Activated CD8-positive, alpha-beta memory T cell treated with anti-CD3 and anti-CD28 coated beads for 1 hour (primary cell): Measurements from ENCODE around the gene UIMC1.

Source experiments
- DNase-seq, 2 donors: peaks; one replicate each; pipeline ENCODE4 v3.0.0-alpha.2; 2020; ENCODE audit warnings: low read depth in 1 of 2; ENCODE audit errors: extremely low read depth in 1 of 2

Gene UIMC1

DNA sequence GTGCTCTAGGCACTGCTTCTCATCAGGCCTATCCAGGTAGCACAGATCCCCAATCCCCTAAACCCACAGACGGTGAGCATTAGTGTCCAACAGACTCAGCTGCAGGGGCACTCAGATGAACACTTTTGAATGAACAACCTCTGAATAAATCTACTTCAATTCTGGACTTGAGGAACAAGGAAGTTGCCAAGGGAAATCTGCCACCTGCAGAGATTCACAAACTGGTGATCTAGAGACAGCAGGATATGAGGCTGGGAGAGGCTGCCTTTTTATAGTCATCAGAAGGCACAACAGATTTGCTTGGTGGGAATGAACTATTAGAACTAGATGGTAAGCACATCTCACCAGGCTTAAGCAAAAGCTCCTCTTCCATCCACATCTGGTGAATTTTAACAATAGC is 100.5 kb downstream of the UIMC1 start:
- DNase-seq = no peak

GRCh38 chr5:176904276-176904675 is 102.3 kb downstream of the UIMC1 start:
- no peak for DNase-seq

DNA sequence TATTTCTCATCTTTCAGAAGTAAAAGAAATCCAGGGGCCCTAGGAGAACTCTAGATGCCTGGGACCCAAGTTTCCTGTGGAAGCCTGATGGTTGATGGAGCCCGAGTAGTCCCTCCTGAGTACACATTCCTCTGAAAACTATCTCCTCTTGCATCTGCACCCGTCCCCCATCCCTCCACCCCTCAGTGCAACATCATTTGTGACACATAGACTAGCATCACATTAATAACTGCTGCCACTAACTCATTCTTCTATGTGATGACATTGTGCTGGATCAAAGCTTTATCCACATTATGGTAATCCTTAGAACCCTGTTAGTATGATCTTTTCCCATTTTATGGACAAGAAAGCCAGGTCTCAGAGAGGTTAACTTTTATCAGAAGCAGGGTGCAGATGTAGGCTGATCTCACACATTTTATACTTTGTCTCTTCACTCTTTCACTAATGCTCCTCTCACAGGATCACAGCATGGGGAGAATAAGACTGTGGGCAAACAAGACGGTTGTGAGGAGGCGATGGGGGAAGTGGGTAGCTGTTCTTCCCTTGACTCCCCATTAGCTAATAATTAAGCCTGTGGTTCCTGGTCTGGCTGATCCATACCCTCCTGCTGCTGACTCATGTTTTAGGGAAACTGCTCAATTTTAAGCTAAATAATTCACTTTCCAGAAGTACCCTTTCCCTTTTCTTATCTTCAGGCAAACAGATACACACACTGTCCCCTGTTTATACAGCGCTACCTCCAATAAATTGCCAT is 103.5 kb downstream of the UIMC1 start:
- DNase-seq = no peak

GRCh38 chr5:176902102-176902814 is 104.3 kb downstream of the UIMC1 start:
- DNase-seq = no peak

- no peak for DNase-seq
These were observed 105.1 kb downstream of the UIMC1 start for GRCh38 chr5:176901260-176902101.

GRCh38 chr5:176900780-176901204 is 105.8 kb downstream of the UIMC1 start:
- DNase-seq = no peak

DNA sequence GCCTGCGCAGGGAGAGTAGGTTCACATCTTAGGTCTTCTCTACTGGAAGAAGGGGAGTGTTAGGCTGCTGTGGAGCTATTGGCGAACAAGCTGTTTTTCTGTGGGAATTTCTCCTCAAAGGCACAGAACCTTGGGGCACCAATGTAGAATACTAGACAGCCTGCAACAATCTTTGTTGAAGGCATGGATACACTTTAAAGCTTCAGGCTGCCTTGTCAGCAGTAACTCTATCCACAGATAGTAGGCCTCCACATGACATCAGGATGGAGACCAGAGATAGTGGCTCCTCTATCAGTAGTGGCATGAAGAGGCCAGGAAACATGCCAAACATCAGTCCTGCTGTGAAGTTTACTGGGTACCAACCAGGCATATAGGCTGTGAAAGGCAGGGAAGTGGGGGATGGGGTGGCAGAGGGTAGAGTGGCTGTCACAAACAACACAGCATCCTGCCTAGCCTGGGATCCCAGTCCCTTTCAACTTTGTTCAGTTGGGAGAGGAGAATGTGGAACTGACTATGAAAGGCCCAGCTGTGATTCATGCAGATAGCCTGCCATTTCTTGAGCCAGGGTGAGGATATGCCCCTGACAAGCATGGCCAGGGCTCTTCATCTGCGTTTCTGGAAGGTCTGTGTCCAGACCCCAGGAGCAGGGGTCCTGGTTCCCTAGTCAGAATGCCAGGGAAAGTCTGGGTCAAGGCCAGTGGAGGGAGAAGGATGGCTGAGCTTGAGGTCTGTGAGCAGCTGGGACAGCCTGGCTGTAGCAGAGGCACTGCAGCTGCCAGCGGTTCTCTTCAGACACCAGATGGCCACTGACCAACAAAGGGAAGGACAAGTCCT is 106.4 kb downstream of the UIMC1 start:
- no peak for DNase-seq

DNA sequence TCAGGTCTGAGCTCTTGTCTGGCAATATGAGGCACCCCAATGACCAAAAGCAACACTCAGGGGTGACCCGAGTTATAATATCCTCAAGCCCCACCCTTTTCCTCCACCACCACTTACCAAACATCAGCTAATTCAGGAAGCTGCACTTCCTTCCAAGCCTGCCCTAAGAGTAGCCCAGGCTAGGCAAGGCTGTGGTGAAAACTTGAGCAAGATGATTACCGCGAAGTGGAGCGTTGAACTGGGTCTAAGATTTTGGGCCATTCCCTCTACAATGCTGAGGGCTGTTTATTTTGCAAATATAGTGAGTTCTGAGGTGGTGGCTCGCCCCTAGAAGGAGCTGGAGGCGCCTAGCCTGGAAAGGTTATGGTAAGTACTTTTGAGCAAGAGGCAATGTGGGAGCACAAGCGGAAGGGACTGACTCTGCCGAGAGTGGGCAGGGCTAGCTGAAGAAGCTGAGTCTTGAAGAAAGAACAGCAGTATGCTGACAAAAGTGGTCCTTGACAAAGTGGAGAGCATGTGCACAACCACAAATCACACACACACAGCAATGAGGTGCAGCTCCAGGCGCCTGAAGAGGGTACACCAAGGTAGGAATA is 107.2 kb downstream of the UIMC1 start, which contains the start of gene HK3:
Gene HK3 (minus strand): TSS at position 51 of the 596 bp plus-strand sequence. CDS start 3,187 bp downstream, outside the sequence.
- DNase-seq = no peak

DNA sequence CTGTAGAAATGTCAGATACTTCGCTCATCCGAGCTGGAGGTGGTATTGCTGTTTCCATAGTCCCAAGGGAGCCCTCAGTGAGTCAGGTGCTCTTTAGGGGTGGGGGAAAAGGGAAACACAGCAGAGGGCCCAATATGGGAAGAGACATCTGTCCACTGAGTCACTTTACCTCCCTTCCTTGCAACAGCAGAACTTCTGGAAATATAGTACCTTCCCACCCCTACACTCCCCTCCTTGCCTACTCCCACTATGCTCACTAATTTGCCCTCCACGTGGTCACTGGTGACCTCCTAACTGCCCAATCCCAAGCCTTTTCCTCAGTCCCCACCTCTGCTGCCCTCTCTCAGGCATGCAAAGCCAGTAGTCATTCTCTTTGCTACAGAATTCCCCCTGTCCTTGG is 109.3 kb downstream of the UIMC1 start:
- no peak for DNase-seq

- DNase-seq = no peak
These were observed 110.7 kb downstream of the UIMC1 start for GRCh38 chr5:176895831-176896230.

- DNase-seq = no peak
These were observed 112.3 kb downstream of the UIMC1 start for GRCh38 chr5:176894298-176894697.

DNA sequence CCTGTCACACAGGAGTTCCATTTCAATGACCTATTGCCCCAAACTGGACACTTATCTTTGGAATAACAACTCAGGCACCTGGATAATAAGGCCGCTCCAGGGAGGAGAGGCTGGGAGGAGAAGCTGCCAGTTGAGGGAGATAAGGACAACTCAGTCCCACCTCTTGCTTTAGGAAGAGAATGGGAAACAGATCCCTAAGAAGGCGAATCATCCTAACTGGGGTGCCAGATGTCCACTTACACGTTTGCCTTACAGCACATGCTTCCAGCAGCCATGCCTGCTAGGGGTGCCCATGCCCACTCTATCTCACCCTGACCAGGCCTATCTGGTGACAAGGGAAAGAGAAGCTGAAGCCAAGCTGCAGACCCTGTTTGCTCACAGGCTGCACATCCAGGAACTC is 113.9 kb downstream of the UIMC1 start:
- DNase-seq = no peak

DNA sequence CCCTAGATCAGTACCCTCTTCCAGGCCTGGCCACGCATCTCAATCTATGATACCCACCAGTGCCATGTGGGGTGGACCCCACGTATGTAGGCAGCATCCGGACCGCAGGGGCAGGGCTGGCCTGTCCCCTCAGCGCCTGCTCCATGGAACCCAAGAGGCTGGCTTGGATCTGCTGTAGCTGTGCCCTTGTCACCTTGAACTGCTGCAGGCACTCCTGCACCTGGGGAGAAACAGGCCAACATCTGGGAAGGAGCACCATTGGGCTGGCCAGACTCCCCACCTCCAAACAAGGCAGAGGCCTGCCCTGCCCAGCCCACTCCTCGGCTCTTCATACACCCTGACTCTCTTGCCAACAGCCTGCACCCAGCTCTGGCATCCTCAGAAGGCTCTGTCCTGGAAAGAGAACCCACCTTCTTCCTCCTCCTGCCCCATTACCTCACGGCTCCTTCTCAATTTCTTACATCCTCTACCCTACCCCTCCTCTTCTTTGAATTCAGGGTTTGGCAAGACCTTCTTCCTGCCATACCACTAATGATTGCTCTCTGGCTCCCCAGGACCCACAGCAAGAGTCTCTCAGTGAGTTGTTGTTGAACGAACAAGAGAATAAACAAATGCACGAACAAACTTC is 115.1 kb downstream of the UIMC1 start:
- no peak for DNase-seq

DNA sequence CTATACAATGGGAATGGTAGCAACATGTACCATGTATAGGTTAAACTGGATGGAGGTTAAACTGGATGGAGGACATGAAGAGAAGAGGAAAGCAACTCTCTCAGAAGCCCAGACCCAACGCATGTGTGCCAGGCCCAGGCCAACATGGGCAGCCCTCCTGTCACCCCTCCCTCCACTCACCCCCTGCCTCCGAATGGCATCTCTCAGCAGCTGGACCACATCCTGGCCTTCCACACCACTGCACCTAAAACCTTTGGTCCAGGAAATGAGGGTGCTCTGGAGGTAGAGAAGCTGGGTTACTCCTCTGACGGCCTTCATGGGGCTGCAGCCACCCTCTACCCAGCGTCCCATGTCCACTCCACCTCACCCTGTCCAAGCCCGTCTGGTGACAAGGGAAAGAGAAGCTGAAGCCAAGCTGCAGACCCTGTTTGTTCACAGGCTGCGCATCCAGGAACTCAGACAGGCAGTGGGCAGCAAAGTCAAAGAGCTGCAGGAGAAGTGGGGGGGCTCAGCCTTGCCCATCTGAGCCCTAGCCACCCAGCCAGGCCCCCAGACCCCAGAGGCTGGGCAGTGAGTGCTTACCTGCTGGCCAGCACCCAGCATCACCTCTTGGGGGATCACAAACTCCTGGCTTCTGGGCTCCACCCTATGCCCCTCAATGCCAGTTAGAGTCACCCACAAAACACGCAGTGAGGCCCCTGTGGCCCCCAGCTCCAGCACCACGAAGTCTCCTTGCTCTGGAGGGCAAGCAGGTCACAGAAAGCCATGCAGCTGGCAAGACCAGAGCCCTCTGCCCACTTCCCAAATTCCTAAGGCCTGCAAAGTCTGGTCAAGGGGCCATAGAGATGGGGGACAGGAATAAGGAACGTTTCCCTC is 115.9 kb downstream of the UIMC1 start:
- DNase-seq = no peak

DNA sequence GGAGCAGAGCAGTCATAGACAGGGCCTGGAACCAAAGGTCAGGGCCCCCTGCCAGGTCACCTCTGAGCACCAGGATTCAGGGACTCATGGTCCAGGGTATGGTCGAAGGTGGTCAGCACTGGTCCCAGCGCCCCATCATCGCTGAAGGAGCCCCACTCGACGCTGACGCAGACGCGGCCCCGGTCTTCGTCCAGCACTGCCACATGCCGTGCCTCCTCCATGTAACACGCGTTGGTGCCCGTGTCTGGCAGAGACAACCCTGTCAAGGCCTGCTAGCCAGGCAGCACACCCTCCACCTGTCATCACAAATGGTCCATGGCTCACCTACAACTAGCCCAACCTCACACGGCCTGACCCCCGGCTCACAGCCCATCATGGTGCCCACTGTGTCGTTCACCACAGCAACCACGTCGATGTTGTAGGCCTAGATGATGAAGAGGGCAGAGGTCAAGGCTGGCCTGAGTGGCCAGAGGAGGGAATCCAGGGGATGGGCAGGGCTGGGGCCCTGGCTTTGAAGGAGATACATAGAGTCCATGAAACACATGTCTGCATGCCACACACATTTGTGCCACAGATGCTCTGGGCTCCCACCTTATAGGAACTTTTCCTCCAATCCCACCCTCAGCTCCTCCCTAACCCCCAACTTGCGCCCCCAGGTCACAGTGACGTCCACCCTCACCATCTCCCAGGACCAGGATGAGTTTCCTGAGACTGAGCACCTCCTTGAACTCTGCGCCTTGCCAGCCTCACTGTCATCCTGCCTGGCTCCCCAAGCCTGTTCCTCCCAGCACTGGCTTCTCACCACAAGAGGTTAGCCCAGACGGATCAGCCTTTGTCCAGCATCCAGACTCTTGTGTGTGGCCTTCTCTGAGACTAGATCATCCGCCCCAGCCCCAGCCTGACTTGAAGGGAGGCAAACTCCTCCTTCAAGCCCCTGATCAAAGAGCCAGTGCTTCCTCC is 117.0 kb downstream of the UIMC1 start:
- no peak for DNase-seq

GRCh38 chr5:176888865-176889165 is 117.8 kb downstream of the UIMC1 start:
- no peak for DNase-seq

DNA sequence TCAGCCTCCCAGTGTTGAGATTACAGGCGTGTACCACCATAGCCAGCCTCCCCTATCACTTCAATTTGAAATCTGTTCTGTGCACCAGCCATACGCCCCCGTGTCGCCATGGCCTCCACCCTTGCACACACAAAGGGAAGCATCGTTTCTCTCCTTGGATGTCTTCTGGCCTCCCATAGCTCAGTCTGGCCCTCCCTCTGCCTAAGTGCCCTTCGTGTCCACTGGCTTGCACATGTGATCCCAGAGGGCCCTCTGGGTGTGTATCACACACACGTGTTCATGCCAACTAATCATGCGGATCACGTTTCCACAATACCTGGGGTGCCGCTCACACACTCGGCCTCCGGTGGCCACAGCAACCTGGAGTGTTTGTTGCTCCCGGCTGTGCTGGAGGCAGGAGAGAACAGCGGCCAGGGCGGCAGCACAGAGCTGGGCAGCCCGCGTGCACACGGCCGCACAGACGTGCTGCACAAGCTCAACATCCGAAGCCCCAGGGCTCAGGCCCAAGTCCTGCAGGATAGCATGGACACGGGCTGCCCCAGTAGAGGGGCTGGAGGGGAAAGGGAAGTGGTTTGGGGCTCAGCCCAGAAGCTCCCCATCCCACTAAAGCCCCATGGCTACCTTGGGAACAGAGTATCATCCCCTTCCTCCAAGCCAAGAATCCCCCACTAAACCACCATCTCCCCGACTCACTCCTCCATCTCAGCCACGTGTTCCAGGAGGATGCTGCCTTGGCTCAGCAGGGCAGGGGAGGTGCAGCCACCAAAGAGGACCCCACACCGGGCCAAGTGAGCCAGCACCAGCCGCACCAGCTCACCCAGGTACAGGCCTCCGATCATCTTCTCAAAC is 118.3 kb downstream of the UIMC1 start:
- DNase-seq = no peak
